Measurements from ENCODE around the gene RUNDC1. TPM values are rescaled to one million over a fixed set of nuclear protein-coding genes. Genes with fewer than 3 reads are reported as not detected.
"Not testable (repeated sequence)": the region's sequence is repeated elsewhere in the genome, so short reads cannot be mapped to it uniquely, and the experiment has no call there.

RUNDC1 gene
- total RNA-seq, 6 experiments from 2014 or later = 3.6 to 5.1 (median 4.6) TPM

DNA sequence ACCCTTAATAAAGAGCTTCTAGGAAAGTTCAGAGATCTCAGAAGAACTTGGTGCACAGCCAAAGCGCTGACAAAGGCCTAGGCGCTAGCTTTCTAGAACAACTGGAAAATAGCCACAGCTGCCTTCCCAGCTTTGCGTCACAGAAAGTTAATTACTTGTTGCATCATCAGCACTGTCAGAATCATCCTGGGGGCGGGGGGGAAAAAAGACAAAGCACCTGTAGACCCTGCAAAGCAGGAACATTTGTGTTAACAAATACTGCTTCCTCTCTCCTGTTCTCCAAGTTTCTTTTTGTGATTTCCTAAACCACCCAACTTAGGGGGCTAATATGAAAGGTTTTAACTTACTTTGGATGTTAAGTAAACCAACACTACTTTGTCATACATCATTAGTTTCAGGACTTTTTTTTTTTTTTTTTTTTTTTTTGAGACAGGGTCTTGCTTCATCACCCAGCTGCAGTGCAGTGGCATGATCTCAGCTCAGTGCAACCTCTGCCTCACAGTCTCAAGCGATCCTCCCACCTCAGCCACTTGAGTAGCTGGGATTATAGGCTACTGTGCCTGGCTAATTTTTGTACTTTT is 11.3 kb upstream of the RUNDC1 start:
- no peak for ATAC-seq
- WGBS (ENCODE audit: insufficient coverage, low coverage, low lambda C conversion rate, missing lambda C conversion rate) = 44% methylated on average over 3 of the region's 5 CpGs

DNA sequence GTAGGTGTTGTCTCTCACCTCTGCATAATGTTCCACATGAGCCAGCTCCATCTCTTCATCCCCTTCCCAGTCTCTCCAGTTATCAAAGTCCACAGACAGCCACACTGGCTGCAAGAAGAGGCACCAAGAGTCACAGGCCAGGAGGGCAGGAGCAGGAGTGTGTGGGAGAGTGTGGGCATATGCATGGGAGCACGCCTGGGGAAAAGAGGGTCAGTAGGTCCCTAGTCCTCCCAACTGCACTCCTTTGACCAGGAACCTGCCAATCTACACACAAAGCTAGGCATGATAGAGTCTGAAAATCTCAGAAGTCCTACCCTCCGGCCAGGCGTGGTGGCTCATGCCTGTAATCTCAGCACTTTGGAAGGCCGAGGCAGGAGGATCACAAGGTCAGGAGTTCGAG is 8.8 kb upstream of the RUNDC1 start:
- H3K36me3 ChIP-seq = no peaks in the 10 kb centered on the region
- no peak for ATAC-seq
- H3K27me3 ChIP-seq = no peaks in the 10 kb centered on the region
- no peaks in the 10 kb centered on the region for H3K4me1 ChIP-seq
- intact Hi-C loops (cut with DNase I) = no loop called here
- H3K9me3 ChIP-seq = no peaks in the 10 kb centered on the region
- no peak overlapping the region for H3K4me3 ChIP-seq
- no peak for DNase-seq
- TF ChIP-seq POLR2A (IDR thresholded peaks at IDR 0.05) = no peak
- TF ChIP-seq, protein P1, sequence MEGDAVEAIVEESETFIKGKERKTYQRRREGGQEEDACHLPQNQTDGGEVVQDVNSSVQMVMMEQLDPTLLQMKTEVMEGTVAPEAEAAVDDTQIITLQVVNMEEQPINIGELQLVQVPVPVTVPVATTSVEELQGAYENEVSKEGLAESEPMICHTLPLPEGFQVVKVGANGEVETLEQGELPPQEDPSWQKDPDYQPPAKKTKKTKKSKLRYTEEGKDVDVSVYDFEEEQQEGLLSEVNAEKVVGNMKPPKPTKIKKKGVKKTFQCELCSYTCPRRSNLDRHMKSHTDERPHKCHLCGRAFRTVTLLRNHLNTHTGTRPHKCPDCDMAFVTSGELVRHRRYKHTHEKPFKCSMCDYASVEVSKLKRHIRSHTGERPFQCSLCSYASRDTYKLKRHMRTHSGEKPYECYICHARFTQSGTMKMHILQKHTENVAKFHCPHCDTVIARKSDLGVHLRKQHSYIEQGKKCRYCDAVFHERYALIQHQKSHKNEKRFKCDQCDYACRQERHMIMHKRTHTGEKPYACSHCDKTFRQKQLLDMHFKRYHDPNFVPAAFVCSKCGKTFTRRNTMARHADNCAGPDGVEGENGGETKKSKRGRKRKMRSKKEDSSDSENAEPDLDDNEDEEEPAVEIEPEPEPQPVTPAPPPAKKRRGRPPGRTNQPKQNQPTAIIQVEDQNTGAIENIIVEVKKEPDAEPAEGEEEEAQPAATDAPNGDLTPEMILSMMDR (IDR thresholded peaks at IDR 0.05) = no peak
- no peak overlapping the region for H3K27ac ChIP-seq
- WGBS (ENCODE audit: insufficient coverage, low coverage, low lambda C conversion rate, missing lambda C conversion rate) = 76% methylated on average over 4 of the region's 5 CpGs

More for the DNA sequence above, 11.3 kb upstream of the RUNDC1 start:
- intact Hi-C loops (cut with DNase I) = no loop called here
- no peaks in the 10 kb centered on the region for H3K9me3 ChIP-seq
- TF ChIP-seq, protein P1 (IDR thresholded peaks at IDR 0.05) = no peak
- no peak for TF ChIP-seq POLR2A (IDR thresholded peaks at IDR 0.05)
- H3K36me3 ChIP-seq = no peaks in the 10 kb centered on the region
- no peaks in the 10 kb centered on the region for H3K4me1 ChIP-seq
- DNase-seq = no peak
- H3K27ac ChIP-seq = no peak overlapping the region
- no peaks in the 10 kb centered on the region for H3K27me3 ChIP-seq
- no peak overlapping the region for H3K4me3 ChIP-seq

DNA sequence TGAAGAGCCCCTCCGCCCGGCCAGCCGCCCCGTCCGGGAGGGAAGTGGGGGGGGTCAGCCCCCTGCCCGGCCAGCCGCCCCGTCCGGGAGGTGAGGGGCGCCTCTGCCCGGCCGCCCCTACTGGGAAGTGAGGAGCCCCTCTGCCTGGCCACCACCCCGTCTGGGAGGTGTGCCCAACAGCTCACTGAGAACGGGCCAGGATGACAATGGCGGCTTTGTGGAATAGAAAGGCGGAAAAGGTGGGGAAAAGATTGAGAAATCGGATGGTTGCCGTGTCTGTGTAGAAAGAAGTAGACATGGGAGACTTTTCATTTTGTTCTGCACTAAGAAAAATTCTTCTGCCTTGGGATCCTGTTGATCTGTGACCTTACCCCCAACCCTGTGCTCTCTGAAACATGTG is 7.0 kb upstream of the RUNDC1 start:
- H3K27me3 ChIP-seq; H3K36me3 ChIP-seq; H3K4me1 ChIP-seq; H3K27ac ChIP-seq; ATAC-seq; DNase-seq; H3K4me3 ChIP-seq; H3K9me3 ChIP-seq; intact Hi-C loops (cut with DNase I): not testable (repeated sequence)
- no CpG with 5 or more reads among the region's 18 CpGs for WGBS (ENCODE audit: insufficient coverage, low coverage, low lambda C conversion rate, missing lambda C conversion rate)

DNA sequence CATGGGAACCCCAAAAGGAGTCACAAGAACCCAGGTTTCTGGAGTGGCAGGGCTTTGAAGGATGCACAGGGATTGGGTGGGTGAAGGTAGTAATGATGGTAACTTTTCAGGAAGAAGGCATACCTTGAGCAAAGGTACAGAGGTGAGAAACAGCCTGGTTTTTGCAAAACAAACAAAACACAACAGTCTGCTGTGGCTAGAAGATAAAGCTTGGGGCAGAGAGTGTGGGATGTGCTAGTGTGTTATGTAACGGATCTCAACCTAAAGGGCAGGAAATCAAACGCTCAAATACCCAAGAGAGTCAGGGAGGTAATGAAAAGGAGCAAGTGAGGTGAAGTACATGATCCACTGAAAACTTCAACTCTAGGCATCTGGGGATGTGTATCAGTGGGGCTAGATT is 5.1 kb upstream of the RUNDC1 start:
- H3K4me3 ChIP-seq = no peak overlapping the region
- intact Hi-C loops (cut with DNase I) = no loop called here
- TF ChIP-seq, protein P1 (IDR thresholded peaks at IDR 0.05) = no peak
- TF ChIP-seq POLR2A (IDR thresholded peaks at IDR 0.05) = no peak
- ATAC-seq (no peak), DNase-seq (no peak)
- no peaks in the 10 kb centered on the region for H3K9me3 ChIP-seq
- WGBS (ENCODE audit: insufficient coverage, low coverage, low lambda C conversion rate, missing lambda C conversion rate) = 32% methylated on average over 2 of the region's 2 CpGs
- no peaks in the 10 kb centered on the region for H3K36me3 ChIP-seq
- no peak overlapping the region for H3K27ac ChIP-seq
- peaks cover 0 to 5% (median 0%) of the 10 kb centered on the region in 4 donors for H3K4me1 ChIP-seq
- H3K27me3 ChIP-seq = no peaks in the 10 kb centered on the region

DNA sequence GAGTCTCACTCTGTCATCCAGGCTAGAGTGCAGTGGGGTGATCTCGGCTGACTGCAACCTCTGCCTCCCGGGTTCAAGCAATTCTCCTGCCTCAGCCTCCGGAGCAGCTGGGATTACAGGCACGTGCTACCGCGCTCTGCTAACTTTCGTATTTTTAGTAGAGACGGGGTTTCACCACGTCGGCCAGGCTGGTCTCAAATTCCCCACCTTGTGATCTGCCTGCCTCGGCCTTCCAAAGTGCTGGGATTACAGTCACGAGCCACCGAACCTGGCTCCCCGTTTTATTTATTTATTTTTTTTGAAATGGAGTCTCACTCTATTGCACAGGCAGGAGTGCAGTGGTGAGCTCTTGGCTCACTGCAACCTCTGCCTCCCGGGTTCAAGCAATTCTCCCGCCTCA is 4.7 kb upstream of the RUNDC1 start:
- H3K27me3 ChIP-seq; H3K4me3 ChIP-seq; H3K36me3 ChIP-seq; H3K9me3 ChIP-seq; H3K4me1 ChIP-seq; H3K27ac ChIP-seq; DNase-seq; intact Hi-C loops (cut with DNase I); ATAC-seq: not testable (repeated sequence)
- 77% methylated on average over 16 of the region's 16 CpGs for WGBS (ENCODE audit: insufficient coverage, low coverage, low lambda C conversion rate, missing lambda C conversion rate)

All from right lobe of liver (tissue), 6 donors.